ENCODE measurements around the gene DNAJC13.
A peak's percentile ranks its signal among the peaks of the same experiment; 100 is the strongest.
"Not testable (repeated sequence)": the region's sequence is repeated elsewhere in the genome, so short reads cannot be mapped to it uniquely, and the experiment has no call there.

DNAJC13 gene

GRCh38 chr3:132416807-132417694 is at the start of gene DNAJC13:
Gene DNAJC13, plus strand, starts transcription at chr3:132417502. Its CDS starts 17,049 bp downstream, at chr3:132434551.
- H3K4me3 ChIP-seq (ENCODE audit: control insufficient read depth, low read depth, low read length): peak within 1 kb of the TSS; percentile 99
- TF ChIP-seq CTCF (conservative IDR thresholded peaks at IDR 0.05; ENCODE audit: control insufficient read depth, insufficient read depth, low read depth, low read length): no peak
- peak; percentile 90 for DNase-seq (ENCODE audit: low read depth)

GRCh38 chr3:132368515-132368914 is 48.8 kb upstream of the DNAJC13 start:
- no peak overlapping the region for H3K4me3 ChIP-seq (ENCODE audit: control insufficient read depth, low read depth, low read length)
- no peak for DNase-seq (ENCODE audit: low read depth)
- no peak for TF ChIP-seq CTCF (conservative IDR thresholded peaks at IDR 0.05; ENCODE audit: control insufficient read depth, insufficient read depth, low read depth, low read length)

GRCh38 chr3:132368962-132369361 is 48.3 kb upstream of the DNAJC13 start:
- DNase-seq (ENCODE audit: low read depth): no peak

GRCh38 chr3:132376945-132377354 is 40.4 kb upstream of the DNAJC13 start:
- DNase-seq (ENCODE audit: low read depth); H3K4me3 ChIP-seq (ENCODE audit: control insufficient read depth, low read depth, low read length): not testable (repeated sequence)

More at GRCh38 chr3:132368962-132369361, 48.3 kb upstream of the DNAJC13 start:
- H3K4me3 ChIP-seq (ENCODE audit: control insufficient read depth, low read depth, low read length): no peak overlapping the region
- no peak for TF ChIP-seq CTCF (conservative IDR thresholded peaks at IDR 0.05; ENCODE audit: control insufficient read depth, insufficient read depth, low read depth, low read length)

- DNase-seq (ENCODE audit: low read depth): no peak
- H3K4me3 ChIP-seq (ENCODE audit: control insufficient read depth, low read depth, low read length): no peak overlapping the region
- no peak for TF ChIP-seq CTCF (conservative IDR thresholded peaks at IDR 0.05; ENCODE audit: control insufficient read depth, insufficient read depth, low read depth, low read length)
These were observed 39.1 kb upstream of the DNAJC13 start for GRCh38 chr3:132378048-132378762.

- no peak for DNase-seq (ENCODE audit: low read depth)
- no peak for TF ChIP-seq CTCF (conservative IDR thresholded peaks at IDR 0.05; ENCODE audit: control insufficient read depth, insufficient read depth, low read depth, low read length)
- no peak overlapping the region for H3K4me3 ChIP-seq (ENCODE audit: control insufficient read depth, low read depth, low read length)
These were observed 38.5 kb upstream of the DNAJC13 start for GRCh38 chr3:132378846-132379245.

- TF ChIP-seq CTCF (conservative IDR thresholded peaks at IDR 0.05; ENCODE audit: control insufficient read depth, insufficient read depth, low read depth, low read length): no peak
- no peak overlapping the region for H3K4me3 ChIP-seq (ENCODE audit: control insufficient read depth, low read depth, low read length)
- peak; percentile 21 for DNase-seq (ENCODE audit: low read depth)
These were observed 36.4 kb upstream of the DNAJC13 start for GRCh38 chr3:132380920-132381319.
